A673 (cell line): Measurements from ENCODE around the gene INAFM1. TPM values are rescaled to one million over a fixed set of nuclear protein-coding genes. Genes with fewer than 3 reads are reported as not detected.
A peak's percentile ranks its signal among the peaks of the same experiment; 100 is the strongest.
"Not testable (repeated sequence)": the region's sequence is repeated elsewhere in the genome, so short reads cannot be mapped to it uniquely, and the experiment has no call there.

Source experiments
- BruUV-seq: library from RNA; stranded (reverse); fragments of 400-500 nt; replicated peaks from 2 replicates; lab custom pipeline; 2021; lab: Mats Ljungman, UMichigan
- CTCF ChIA-PET: fragments of 300-600 bp; sonication (Branson Sonifier 250); formaldehyde crosslinking; loops from one replicate; lab custom pipeline; 2022; ENCODE audit warnings: antibody characterized with exemption; lab: Charles Lee
- POLR2A ChIA-PET: fragments of 300-600 bp; sonication (Branson Sonifier 250); formaldehyde crosslinking; loops from one replicate; lab custom pipeline; 2022; ENCODE audit warnings: antibody characterized with exemption; ENCODE audit not compliant: low non-redundant PET; lab: Charles Lee
- DNase-seq: peaks from one replicate; pipeline ENCODE4 v3.0.0-alpha.2; 2015; ENCODE audit warnings: low spot score
- H3K27ac ChIP-seq: fragments of 200-600 bp; sonication (generic); 2 replicates; pipeline ENCODE4 v1.5.1; 2016; ENCODE audit warnings: mixed run types, low read depth, mild to moderate bottlenecking, mixed read lengths, antibody characterized with exemption, low read length; ENCODE audit not compliant: poor library complexity, severe bottlenecking
- H3K27me3 ChIP-seq: fragments of 200-600 bp; sonication (generic); replicated peaks from 2 replicates; pipeline ENCODE4 v1.6.1; 2017; ENCODE audit warnings: mixed run types, low read depth, mild to moderate bottlenecking, mixed read lengths, antibody characterized with exemption, low read length; ENCODE audit not compliant: insufficient read depth, poor library complexity
- H3K36me3 ChIP-seq: fragments of 200-600 bp; sonication (generic); 2 replicates; pipeline ENCODE4 v1.6.1; 2016; ENCODE audit warnings: mixed run types, mild to moderate bottlenecking, mixed read lengths, antibody characterized with exemption, low read length; ENCODE audit not compliant: insufficient read depth, poor library complexity, severe bottlenecking
- H3K4me1 ChIP-seq: fragments of 200-600 bp; sonication (generic); 2 replicates; pipeline ENCODE4 v1.6.1; 2017; ENCODE audit warnings: mixed run types, mild to moderate bottlenecking, mixed read lengths, antibody characterized with exemption, low read length; ENCODE audit not compliant: insufficient read depth, poor library complexity, severe bottlenecking
- H3K4me3 ChIP-seq: fragments of 200-600 bp; sonication (generic); 2 replicates; pipeline ENCODE4 v1.5.1; 2016; ENCODE audit warnings: low read depth, mixed run types, mild to moderate bottlenecking, mixed read lengths, low read length; ENCODE audit not compliant: poor library complexity, severe bottlenecking
- H3K9me3 ChIP-seq: fragments of 200-600 bp; sonication (generic); 2 replicates; pipeline ENCODE4 v1.6.1; 2016; ENCODE audit warnings: mixed run types, low read depth, mild to moderate bottlenecking, mixed read lengths, antibody characterized with exemption, low read length; ENCODE audit not compliant: poor library complexity, severe bottlenecking
- CTCF ChIP-seq: fragments of 300-800, 200-600 bp; sonication (generic); conservative IDR thresholded peaks from 2 replicates; pipeline ENCODE4 v1.5.1; 2017; ENCODE audit warnings: low read depth, mild to moderate bottlenecking, antibody characterized with exemption, low read length, moderate library complexity, mixed read lengths
- EZH2 ChIP-seq: fragments of 200-600 bp; sonication (generic); IDR thresholded peaks from 2 replicates; pipeline ENCODE4 v1.6.1; 2017; ENCODE audit warnings: borderline replicate concordance, low read depth, mild to moderate bottlenecking, mixed read lengths, antibody characterized with exemption, low read length; ENCODE audit not compliant: poor library complexity, severe bottlenecking
- intact Hi-C: fragments of 100-400 bp; cut with micrococcal nuclease; formaldehyde crosslinking; loops from one replicate; pipeline ENCODE4 v1.10.0; 2022; ENCODE audit not compliant: unreplicated experiment
- total RNA-seq: library from RNA; stranded (reverse); gene quantifications from 2 replicates; pipeline ENCODE4 v1.2.3, GENCODE V29; 2021

The INAFM1 gene
- total RNA-seq, 1 experiment from 2014 or later = 13.8 TPM

DNA sequence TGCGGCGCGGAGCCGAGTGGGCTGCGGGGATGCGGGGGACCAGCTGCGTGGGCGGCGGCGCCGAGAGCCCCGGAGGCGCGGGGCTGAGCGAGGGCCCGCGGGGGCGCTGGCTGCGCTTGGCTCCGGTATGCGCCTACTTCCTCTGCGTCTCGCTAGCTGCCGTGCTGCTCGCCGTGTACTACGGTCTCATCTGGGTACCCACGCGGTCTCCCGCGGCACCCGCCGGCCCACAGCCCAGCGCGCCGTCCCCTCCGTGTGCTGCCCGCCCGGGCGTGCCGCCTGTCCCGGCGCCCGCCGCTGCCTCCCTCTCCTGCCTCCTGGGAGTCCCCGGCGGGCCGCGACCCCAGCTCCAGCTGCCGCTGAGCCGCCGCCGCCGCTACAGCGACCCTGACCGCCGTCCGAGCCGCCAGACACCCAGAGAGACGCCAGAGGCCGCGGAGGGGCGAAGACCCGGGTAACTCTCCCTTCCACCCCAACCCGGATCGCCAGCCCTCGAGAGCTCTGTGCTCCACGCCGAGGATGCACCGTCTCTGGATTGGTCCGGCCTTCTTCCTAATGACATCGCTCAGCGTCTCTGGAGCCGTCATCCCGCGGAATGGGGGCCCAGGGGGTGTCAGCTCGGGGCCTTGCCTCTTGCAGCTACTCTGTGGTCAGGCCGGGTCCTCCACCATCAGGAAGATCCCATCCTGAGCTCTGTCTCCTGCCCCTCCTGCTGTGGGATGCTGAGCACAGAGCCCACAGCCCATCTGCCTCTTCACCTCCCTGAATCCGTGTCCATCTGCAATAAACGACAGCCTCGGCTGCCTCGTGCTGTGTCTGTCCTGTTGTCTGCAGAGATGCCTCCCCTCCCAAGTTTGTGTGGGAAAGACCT lies 441 bp downstream of the INAFM1 start:
- Histone ChIP-seq H3K4me3 (peak overlapping the region; percentile 61), H3K9me3 (no peaks in the 10 kb centered on the region), H3K4me1 (peaks cover 17% of the 10 kb centered on the region), H3K27me3 (no peaks in the 10 kb centered on the region), H3K36me3 (peaks cover 14% of the 10 kb centered on the region), H3K27ac (peak overlapping the region; percentile 62)
- CTCF ChIA-PET = interaction anchor here (0.6 to 1.6 kb wide), 2 partner anchors 30 to 74 kb away, joined by 4 to 6 read pairs; partner anchors contain the start of gene DHX34
- TF ChIP-seq EZH2 (no peak), CTCF (no peak)
- POLR2A ChIA-PET = interaction anchor here (0.5 to 1.1 kb wide), 2 partner anchors 18 to 153 kb away, joined by 5 read pairs; no protein-coding TSS in a partner anchor
- intact Hi-C loops = no loop called here
- BruUV-seq = no TSS peak
- no peak for DNase-seq

DNA sequence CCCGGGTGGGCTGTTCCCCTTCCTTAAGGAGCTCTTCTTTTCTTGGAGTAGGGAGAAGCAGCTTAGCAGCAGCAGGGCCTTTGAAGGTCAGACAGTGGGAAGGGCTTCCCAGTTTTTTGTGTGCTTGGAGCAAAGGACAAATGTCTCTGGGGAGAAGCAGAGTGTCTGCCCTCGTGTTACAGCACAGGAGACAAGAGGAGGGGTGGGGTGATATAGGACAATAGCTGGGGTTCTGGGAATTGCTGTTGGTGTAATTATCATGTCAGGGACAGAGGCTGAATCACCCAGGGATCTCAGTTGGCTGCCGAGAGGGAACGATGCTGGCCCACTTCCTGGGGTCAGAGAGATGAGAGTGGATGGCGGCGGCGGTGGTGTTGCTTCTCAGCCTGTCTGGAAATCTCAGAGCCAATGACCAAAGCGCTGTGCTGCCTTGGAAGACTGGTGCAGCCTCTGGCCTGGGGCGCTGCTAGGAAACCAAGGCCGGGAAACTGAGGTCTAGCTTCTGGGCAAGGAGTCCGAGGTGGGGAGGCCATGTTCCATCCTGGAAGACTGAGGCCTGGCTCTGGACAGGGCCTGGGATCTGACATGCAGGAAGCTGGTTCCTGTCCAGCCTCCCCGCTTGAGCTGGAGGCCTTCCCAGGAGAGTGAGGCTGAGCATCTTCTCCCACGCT lies 1.2 kb downstream of the INAFM1 start:
- intact Hi-C loops = no loop called here

DNA sequence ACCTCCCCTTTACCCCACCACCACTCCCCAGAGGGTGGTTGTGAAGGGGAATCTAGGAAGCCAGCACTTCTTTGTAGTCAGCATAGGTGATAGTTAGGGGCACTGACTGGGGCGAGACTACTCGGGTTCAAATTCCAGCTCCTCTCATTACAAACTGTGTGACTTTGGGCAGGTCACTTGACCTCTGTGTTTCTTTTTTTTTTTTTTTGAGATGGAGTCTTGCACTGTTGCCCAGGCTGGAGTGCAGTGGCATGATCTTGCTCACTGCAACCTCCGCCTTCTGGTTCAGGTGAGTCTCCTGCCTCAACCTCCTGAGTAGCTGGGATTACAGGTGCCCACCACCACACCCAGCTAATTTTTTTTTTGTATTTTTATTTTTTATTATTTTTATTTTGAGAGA lies 1.8 kb downstream of the INAFM1 start:
- intact Hi-C loops, H3K27me3 ChIP-seq, H3K4me3 ChIP-seq, H3K9me3 ChIP-seq, BruUV-seq, H3K36me3 ChIP-seq, H3K27ac ChIP-seq, DNase-seq: not testable (repeated sequence)
- ChIA-PET POLR2A (interaction anchor here (0.6 kb wide), 1 partner anchor 413 kb away, joined by 4 read pairs; no protein-coding TSS in a partner anchor), CTCF (interaction anchor here (1.1 to 1.6 kb wide), 2 partner anchors 11 to 72 kb away, joined by 4 to 12 read pairs; partner anchors contain the start of gene DHX34)
- peaks cover 17% of the 10 kb centered on the region for H3K4me1 ChIP-seq

More for the DNA sequence above, 1.2 kb downstream of the INAFM1 start:
- no peak for TF ChIP-seq EZH2
- no peak for TF ChIP-seq CTCF
- Histone ChIP-seq H3K4me1 (peaks cover 17% of the 10 kb centered on the region), H3K36me3 (peaks cover 6% of the 10 kb centered on the region), H3K27ac (no peak overlapping the region), H3K4me3 (peak overlapping the region; percentile 61), H3K27me3 (no peaks in the 10 kb centered on the region), H3K9me3 (no peaks in the 10 kb centered on the region)
- ChIA-PET POLR2A (interaction anchor here (0.5 to 0.6 kb wide), 2 partner anchors 152 to 412 kb away, joined by 4 to 5 read pairs; no protein-coding TSS in a partner anchor), CTCF (interaction anchor here (1.1 to 1.6 kb wide), 2 partner anchors 11 to 73 kb away, joined by 4 to 12 read pairs; partner anchors contain the start of gene DHX34)
- BruUV-seq = TSS peak; percentile 23
- no peak for DNase-seq
